Activated T-cell treated with anti-CD3 and anti-CD28 coated beads, Interleukin-2, amount 50 U/mL, for 72 hours (primary cell): ENCODE data around the gene CAMKK1. TPM values are rescaled to one million over a fixed set of nuclear protein-coding genes. Genes with fewer than 3 reads are reported as not detected.

Source experiments
- ATAC-seq, 2 donors: fragments of 150-1000 bp; cut with Tn5 transposase; replicated peaks in 1 of 2; 2 replicates each; pipeline ENCODE4 v1.10.0; 2021; ENCODE audit warnings: moderate library complexity in 2 of 2, mild to moderate bottlenecking in 1 of 2
- DNase-seq, 2 donors: peaks; one replicate each; pipeline ENCODE4 v3.0.0; 2021 to 2022; ENCODE audit warnings: mixed read lengths in 1 of 2
- H3K27ac Mint-ChIP-seq: one replicate; pipeline ENCODE4 v1.8.0; 2022; ENCODE audit warnings: mild to moderate bottlenecking, moderate library complexity, mixed read lengths
- H3K27me3 Mint-ChIP-seq: one replicate; pipeline ENCODE4 v1.8.0; 2022; ENCODE audit warnings: low read depth, mixed read lengths
- H3K36me3 Mint-ChIP-seq, 2 donors: one replicate each; pipeline ENCODE4 v1.8.0; 2022; ENCODE audit warnings: mixed read lengths in 2 of 2, mild to moderate bottlenecking in 1 of 2; ENCODE audit not compliant: insufficient read depth in 2 of 2
- H3K4me1 Mint-ChIP-seq: one replicate; pipeline ENCODE4 v1.8.0; 2022; ENCODE audit warnings: low read depth, mixed read lengths
- H3K4me3 Mint-ChIP-seq, 2 donors: one replicate each; pipeline ENCODE4 v1.8.0; 2022; ENCODE audit warnings: mild to moderate bottlenecking in 2 of 2, mixed read lengths in 2 of 2, moderate library complexity in 2 of 2
- H3K9me3 Mint-ChIP-seq, 2 donors: one replicate each; pipeline ENCODE4 v1.8.0; 2022; ENCODE audit warnings: mixed read lengths in 2 of 2
- total RNA-seq, 2 donors: library from RNA; stranded (reverse); gene quantifications; one replicate each; pipeline ENCODE4 v1.2.3, GENCODE V29; 2022

CAMKK1 gene
- total RNA-seq, 2 donors from 2014 or later: 2.2 to 2.6 TPM

GRCh38 chr17:3834811-3835210 is 58.0 kb downstream of the CAMKK1 start:
- ATAC-seq (no peak), DNase-seq (no peak)
- Mint-ChIP-seq H3K4me1 (no peaks in the 10 kb centered on the region), H3K27ac (no peak overlapping the region), H3K4me3 (no peak overlapping the region), H3K27me3 (no peaks in the 10 kb centered on the region), H3K36me3 (peaks cover 2 to 11% of the 10 kb centered on the region in 2 donors), H3K9me3 (no peaks in the 10 kb centered on the region)

- Mint-ChIP-seq H3K36me3 (peaks cover 3 to 26% of the 10 kb centered on the region in 2 donors), H3K27ac (no peak overlapping the region), H3K27me3 (no peaks in the 10 kb centered on the region), H3K4me1 (peaks cover 5% of the 10 kb centered on the region), H3K4me3 (no peak overlapping the region), H3K9me3 (no peaks in the 10 kb centered on the region)
- no peak for DNase-seq
- no peak for ATAC-seq
Observed at GRCh38 chr17:3828852-3829232, 64.0 kb downstream of the CAMKK1 start.

- H3K9me3 Mint-ChIP-seq: no peaks in the 10 kb centered on the region
- peaks cover 3 to 24% of the 10 kb centered on the region in 2 donors for H3K36me3 Mint-ChIP-seq
- ATAC-seq (no peak), DNase-seq (no peak)
- H3K4me1 Mint-ChIP-seq: peaks cover 5% of the 10 kb centered on the region
- H3K4me3 Mint-ChIP-seq: no peak overlapping the region
- H3K27ac Mint-ChIP-seq: peak overlapping the region; percentile 66
- H3K27me3 Mint-ChIP-seq: no peaks in the 10 kb centered on the region
Observed at GRCh38 chr17:3828151-3828851, 64.6 kb downstream of the CAMKK1 start.

DNA sequence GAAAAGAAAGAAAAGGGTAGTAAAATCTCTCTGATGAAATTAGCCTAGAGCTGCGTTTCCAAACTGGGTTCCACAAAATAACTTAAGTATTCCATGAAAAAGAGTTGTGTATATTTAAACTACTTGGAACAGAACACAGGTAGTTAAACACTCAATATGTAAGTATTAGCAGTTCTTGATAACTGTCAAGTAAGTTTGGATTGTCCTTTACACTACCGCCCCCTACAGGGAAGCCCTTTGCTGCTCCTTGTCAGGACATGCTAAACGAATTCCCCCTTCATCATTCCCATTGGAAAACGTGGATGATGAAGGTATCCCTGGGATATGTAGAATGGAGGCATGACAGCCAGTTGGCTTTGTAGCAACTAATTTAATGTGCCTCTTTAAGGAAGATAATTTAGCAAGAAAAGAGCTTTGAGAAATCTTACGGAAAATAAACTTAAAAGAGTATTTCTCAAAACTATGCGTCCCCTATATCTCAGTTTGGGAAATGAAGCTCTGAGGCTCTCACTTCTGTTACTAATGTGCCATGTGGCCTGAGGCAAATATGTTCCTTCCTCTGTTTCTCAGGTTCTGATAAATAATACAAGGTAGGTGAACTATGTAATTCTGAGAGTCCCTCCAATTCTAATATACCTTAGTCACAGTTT is 65.6 kb downstream of the CAMKK1 start:
- ATAC-seq: no peak
- peak; percentile 74 to 80 for DNase-seq
- Mint-ChIP-seq H3K9me3 (no peaks in the 10 kb centered on the region), H3K27ac (no peak overlapping the region), H3K27me3 (no peaks in the 10 kb centered on the region), H3K4me3 (no peak overlapping the region), H3K4me1 (peaks cover 5% of the 10 kb centered on the region), H3K36me3 (peaks cover 3 to 25% of the 10 kb centered on the region in 2 donors)

DNA sequence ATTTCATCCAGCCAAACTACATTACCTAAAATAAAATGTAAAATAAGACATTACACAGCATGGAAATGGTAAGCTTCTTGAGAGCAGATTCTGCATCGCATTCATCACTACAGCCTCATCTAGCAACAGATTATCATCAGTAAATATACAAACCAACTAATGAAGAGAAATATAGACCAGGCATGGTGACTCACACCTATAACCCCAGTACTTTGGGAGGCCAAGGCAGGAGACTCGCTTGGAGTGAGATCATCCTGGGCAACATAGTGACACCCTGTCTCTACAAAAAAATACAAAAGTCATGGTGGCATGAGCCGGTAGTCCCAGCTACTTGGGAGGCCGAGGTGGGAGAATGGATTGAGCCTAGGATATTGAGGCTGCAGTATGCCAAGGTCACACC is 66.7 kb downstream of the CAMKK1 start:
- DNase-seq: no peak
- H3K27ac Mint-ChIP-seq: peak overlapping the region; percentile 41
- no peaks in the 10 kb centered on the region for H3K27me3 Mint-ChIP-seq
- H3K36me3 Mint-ChIP-seq: peaks cover 5 to 34% of the 10 kb centered on the region in 2 donors
- no peak for ATAC-seq
- peaks cover 5% of the 10 kb centered on the region for H3K4me1 Mint-ChIP-seq
- no peak overlapping the region for H3K4me3 Mint-ChIP-seq
- no peaks in the 10 kb centered on the region for H3K9me3 Mint-ChIP-seq

GRCh38 chr17:3821101-3821500 is 71.8 kb downstream of the CAMKK1 start:
- Mint-ChIP-seq H3K4me1 (no peaks in the 10 kb centered on the region), H3K36me3 (peaks cover 5 to 36% of the 10 kb centered on the region in 2 donors), H3K27me3 (no peaks in the 10 kb centered on the region), H3K4me3 (no peak overlapping the region), H3K27ac (no peak overlapping the region), H3K9me3 (no peaks in the 10 kb centered on the region)
- no peak for ATAC-seq
- DNase-seq: no peak

DNA sequence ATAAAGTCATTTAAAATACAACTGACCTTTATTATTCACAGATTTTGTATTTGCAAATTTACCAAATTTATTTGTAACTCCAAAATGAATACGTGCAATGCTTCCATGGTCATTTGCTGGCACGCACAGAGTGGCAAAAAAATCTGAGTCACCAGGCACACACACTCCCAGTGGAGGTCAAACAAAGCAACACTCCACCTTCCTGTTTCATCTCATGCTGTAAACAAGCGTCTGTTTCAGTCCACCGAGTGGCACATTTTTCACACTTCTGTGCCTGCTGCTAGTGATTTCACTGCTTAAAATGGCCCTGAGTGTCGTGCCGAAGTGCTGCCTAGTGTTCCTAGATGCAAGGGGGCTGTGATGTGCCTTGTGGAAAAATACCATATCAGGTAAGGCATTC is 74.1 kb downstream of the CAMKK1 start:
- DNase-seq (no peak), ATAC-seq (no peak)
- Mint-ChIP-seq H3K27ac (peak overlapping the region; percentile 49), H3K36me3 (peaks cover 5 to 35% of the 10 kb centered on the region in 2 donors), H3K4me3 (no peak overlapping the region), H3K27me3 (no peaks in the 10 kb centered on the region), H3K9me3 (no peaks in the 10 kb centered on the region), H3K4me1 (no peaks in the 10 kb centered on the region)

DNA sequence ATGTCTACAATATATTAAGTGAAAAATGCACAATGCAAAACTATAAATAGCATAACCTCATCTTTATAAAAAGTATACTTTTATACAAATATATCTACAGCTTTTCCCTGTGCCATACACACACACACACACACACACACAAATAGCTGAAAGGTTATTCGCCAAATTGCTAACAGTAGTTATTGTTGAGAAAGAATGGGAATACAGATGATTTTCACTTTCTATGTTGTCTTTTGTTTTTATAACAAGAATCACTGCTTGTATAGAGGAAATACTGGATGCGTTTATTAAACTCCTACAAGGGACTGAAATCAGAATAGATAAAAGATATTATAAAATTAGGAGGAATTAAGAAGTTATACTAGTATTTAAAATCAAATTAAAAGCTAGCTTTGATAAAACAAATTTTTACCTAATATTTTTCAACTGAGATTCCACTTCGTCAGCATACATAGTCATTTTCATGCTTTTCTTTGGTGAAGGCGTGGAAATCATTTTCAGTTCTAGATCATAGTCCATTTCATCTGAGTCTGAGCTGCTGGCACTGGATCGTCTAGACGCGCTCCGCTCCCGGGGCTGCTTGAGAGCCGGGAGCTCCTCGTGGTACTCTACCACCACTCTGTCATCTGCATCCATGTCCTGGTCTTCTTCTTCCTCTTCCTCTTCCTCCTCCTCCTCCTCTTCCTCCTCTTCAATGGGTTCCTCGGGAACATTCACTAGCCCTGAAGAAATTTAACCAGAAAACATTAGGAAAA is 74.8 kb downstream of the CAMKK1 start:
- H3K27ac Mint-ChIP-seq: peak overlapping the region; percentile 49
- DNase-seq: no peak
- H3K4me1 Mint-ChIP-seq: no peaks in the 10 kb centered on the region
- no peak for ATAC-seq
- H3K4me3 Mint-ChIP-seq: no peak overlapping the region
- peaks cover 5 to 33% of the 10 kb centered on the region in 2 donors for H3K36me3 Mint-ChIP-seq
- H3K27me3 Mint-ChIP-seq: no peaks in the 10 kb centered on the region
- no peaks in the 10 kb centered on the region for H3K9me3 Mint-ChIP-seq

GRCh38 chr17:3815925-3816324 is 76.9 kb downstream of the CAMKK1 start:
- Mint-ChIP-seq H3K27ac (no peak overlapping the region), H3K9me3 (no peaks in the 10 kb centered on the region), H3K27me3 (no peaks in the 10 kb centered on the region), H3K36me3 (peaks cover 3 to 29% of the 10 kb centered on the region in 2 donors), H3K4me3 (no peak overlapping the region), H3K4me1 (no peaks in the 10 kb centered on the region)
- DNase-seq: no peak
- ATAC-seq: no peak

DNA sequence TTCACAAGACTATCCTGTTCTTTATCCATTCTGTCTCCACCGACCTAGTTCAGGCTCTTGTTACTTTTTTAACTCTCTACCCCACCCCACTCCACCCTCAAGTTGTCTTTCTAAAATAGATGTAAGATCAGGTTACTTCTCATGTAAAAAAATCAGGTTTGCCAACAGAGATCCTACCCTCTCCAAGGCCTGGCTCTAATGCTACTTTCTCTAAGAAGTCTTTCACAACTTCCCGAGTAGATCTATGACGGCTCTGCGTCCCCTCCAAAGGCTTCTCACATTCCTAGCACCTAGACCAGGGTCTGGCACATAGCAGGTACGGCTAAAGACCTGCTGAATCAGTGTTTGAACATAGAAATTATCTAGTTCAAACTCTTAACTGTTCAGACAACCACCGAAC is 77.7 kb downstream of the CAMKK1 start:
- peaks cover 3 to 27% of the 10 kb centered on the region in 2 donors for H3K36me3 Mint-ChIP-seq
- H3K27me3 Mint-ChIP-seq: no peaks in the 10 kb centered on the region
- ATAC-seq (no peak), DNase-seq (no peak)
- H3K9me3 Mint-ChIP-seq: no peaks in the 10 kb centered on the region
- no peaks in the 10 kb centered on the region for H3K4me1 Mint-ChIP-seq
- H3K27ac Mint-ChIP-seq: no peak overlapping the region
- no peak overlapping the region for H3K4me3 Mint-ChIP-seq

DNA sequence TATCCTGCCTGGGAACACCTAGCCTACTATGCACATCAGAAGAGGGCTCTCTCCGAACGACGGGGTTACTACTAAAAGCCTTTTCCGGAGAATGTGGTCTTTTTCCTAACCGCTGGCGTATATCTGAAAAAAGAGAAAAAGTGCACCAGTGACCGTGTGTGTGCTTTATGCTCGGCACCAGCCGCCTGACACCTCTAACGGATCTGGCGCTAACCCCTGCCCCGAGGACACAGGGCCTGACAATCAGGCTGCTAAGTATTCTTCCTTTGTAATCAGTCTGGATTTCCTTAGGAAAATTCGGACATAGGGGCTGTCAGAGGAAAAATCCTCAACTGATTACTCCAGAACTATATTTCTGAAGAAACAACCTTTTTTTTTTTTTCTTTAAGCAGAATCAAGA is 78.5 kb downstream of the CAMKK1 start:
- ATAC-seq (no peak), DNase-seq (no peak)
- H3K4me1 Mint-ChIP-seq: no peaks in the 10 kb centered on the region
- H3K27me3 Mint-ChIP-seq: no peaks in the 10 kb centered on the region
- no peak overlapping the region for H3K4me3 Mint-ChIP-seq
- H3K27ac Mint-ChIP-seq: no peak overlapping the region
- H3K9me3 Mint-ChIP-seq: no peaks in the 10 kb centered on the region
- H3K36me3 Mint-ChIP-seq: peaks cover 3 to 31% of the 10 kb centered on the region in 2 donors

- peaks cover 11% of the 10 kb centered on the region for H3K4me1 Mint-ChIP-seq
- no peaks in the 10 kb centered on the region for H3K27me3 Mint-ChIP-seq
- DNase-seq (no peak), ATAC-seq (no peak)
- no peak overlapping the region for H3K4me3 Mint-ChIP-seq
- no peak overlapping the region for H3K27ac Mint-ChIP-seq
- peaks cover 0 to 28% of the 10 kb centered on the region in 2 donors for H3K36me3 Mint-ChIP-seq
- no peaks in the 10 kb centered on the region for H3K9me3 Mint-ChIP-seq
Observed at GRCh38 chr17:3813171-3813570, 79.7 kb downstream of the CAMKK1 start.

GRCh38 chr17:3812771-3813170 is 80.1 kb downstream of the CAMKK1 start:
- Mint-ChIP-seq H3K4me3 (no peak overlapping the region), H3K4me1 (peaks cover 14% of the 10 kb centered on the region), H3K27ac (no peak overlapping the region), H3K27me3 (no peaks in the 10 kb centered on the region), H3K9me3 (no peaks in the 10 kb centered on the region), H3K36me3 (peaks cover 0 to 32% of the 10 kb centered on the region in 2 donors)
- DNase-seq: no peak
- no peak for ATAC-seq
